K562 (cell line): Measurements from ENCODE around the gene TMEM61. TPM values are rescaled to one million over a fixed set of nuclear protein-coding genes. Genes with fewer than 3 reads are reported as not detected.

Source experiments
- ATAC-seq: fragments of 200-7000 bp; cut with Tn5 transposase; 3 replicates; pipeline ENCODE4 v1.9.1; 2020; ENCODE audit warnings: moderate library complexity
- BruUV-seq: library from RNA; stranded (reverse); fragments of 400-500 nt; replicated peaks from 2 replicates; lab custom pipeline; 2021; lab: Mats Ljungman, UMichigan
- CTCF ChIA-PET: fragments of 300-600 bp; formaldehyde crosslinking; extraction: SDS; loops from one replicate; lab custom pipeline; 2021; ENCODE audit warnings: low intra/inter-chr PET ratio; lab: Yijun Ruan, JAX
- POLR2A ChIA-PET: fragments of 300-600, 350-650 bp; sonication (Branson Sonifier 250); formaldehyde crosslinking; extraction: SDS; loops from one replicate; lab custom pipeline; 2021; ENCODE audit warnings: antibody characterized with exemption, inconsistent platforms; lab: Yijun Ruan, JAX
- DNase-seq, 4 experiments: peaks; one replicate each; pipeline versions ENCODE4 v3.0.0 to v3.0.0-alpha.2; 2011 to 2018; ENCODE audit warnings: low spot score in 3 of 4, mixed read lengths in 3 of 4; ENCODE audit errors: extremely low read depth in 1 of 4
- FAIRE-seq: peaks from 2 replicates; lab custom pipeline; 2011; peaks lifted over from hg19 to GRCh38; lab: Jason Lieb, UNC
- H2AFZ ChIP-seq: 2 replicates; pipeline ENCODE4 v1.6.0; 2011; ENCODE audit warnings: low read depth, low read length, control low read depth, inconsistent platforms
- H3K27ac ChIP-seq: fragments of 200-600 bp; 3 replicates; pipeline ENCODE4 v1.8.0; 2011; ENCODE audit warnings: low read depth, mild to moderate bottlenecking, control low read depth, inconsistent platforms, low read length, moderate library complexity, mixed read lengths; ENCODE audit errors: extremely low read depth
- H3K27me3 ChIP-seq, 2 experiments: fragments of 300-600 bp in 1 of 2; 2 replicates in 1 of 2; 3 replicates in 1 of 2; pipeline versions ENCODE4 v1.6.0 to v1.8.0; 2011; ENCODE audit warnings: inconsistent platforms in 2 of 2, low read length in 2 of 2, mild to moderate bottlenecking in 1 of 2, mixed read lengths in 1 of 2, moderate library complexity in 1 of 2; ENCODE audit not compliant: control insufficient read depth in 2 of 2, insufficient read depth in 2 of 2
- H3K36me3 ChIP-seq: fragments of 300-600 bp; 3 replicates; pipeline ENCODE4 v1.8.0; 2011; ENCODE audit warnings: mild to moderate bottlenecking, low read length, inconsistent platforms; ENCODE audit not compliant: control insufficient read depth, insufficient read depth
- H3K4me1 ChIP-seq, 2 experiments: fragments of 200-600 bp in 1 of 2; replicated peaks in 1 of 2; 2 replicates in 1 of 2; 3 replicates in 1 of 2; pipeline versions ENCODE4 v1.5.1 to v1.8.0; 2011; ENCODE audit warnings: inconsistent platforms in 2 of 2, low read length in 2 of 2, mild to moderate bottlenecking in 1 of 2, mixed read lengths in 1 of 2, moderate library complexity in 1 of 2; ENCODE audit not compliant: control insufficient read depth in 2 of 2, insufficient read depth in 2 of 2
- H3K4me2 ChIP-seq: 2 replicates; pipeline ENCODE4 v1.6.1; 2011; ENCODE audit warnings: low read length, control low read depth, inconsistent platforms, mixed read lengths; ENCODE audit not compliant: insufficient read depth
- H3K4me3 ChIP-seq: fragments of 200-600 bp; sonication (generic), shearing (Covaris generic); 2 replicates; pipeline ENCODE4 v1.5.1; 2016; ENCODE audit warnings: control low read depth, inconsistent platforms
- H3K79me2 ChIP-seq: fragments of 200-600 bp; 3 replicates; pipeline ENCODE4 v1.8.0; 2011; ENCODE audit warnings: low read length, inconsistent platforms; ENCODE audit not compliant: control insufficient read depth, insufficient read depth
- H3K9ac ChIP-seq, 2 experiments: 2 replicates each; pipeline versions ENCODE4 v1.6.0 to v1.6.1; 2011; ENCODE audit warnings: low read depth in 2 of 2, low read length in 2 of 2, control low read depth in 1 of 2, inconsistent platforms in 1 of 2, mild to moderate bottlenecking in 1 of 2, mixed read lengths in 1 of 2; ENCODE audit not compliant: insufficient read depth in 1 of 2
- H3K9me1 ChIP-seq: one replicate; pipeline ENCODE4 v1.6.0; 2011; ENCODE audit warnings: inconsistent platforms, mild to moderate bottlenecking, low read length, moderate library complexity; ENCODE audit not compliant: control insufficient read depth, insufficient read depth
- H3K9me3 ChIP-seq: replicated peaks from 2 replicates; pipeline ENCODE4 v1.5.1; 2011; ENCODE audit warnings: low read depth, low read length, inconsistent platforms; ENCODE audit not compliant: control insufficient read depth, insufficient read depth
- H4K20me1 ChIP-seq: replicated peaks from 2 replicates; pipeline ENCODE4 v1.6.1; 2011; ENCODE audit warnings: low read length, inconsistent platforms, mixed read lengths; ENCODE audit not compliant: control insufficient read depth, insufficient read depth
- BRF1 ChIP-seq: IDR thresholded peaks from 3 replicates; pipeline ENCODE4 v1.6.1; 2011; ENCODE audit warnings: borderline replicate concordance, mild to moderate bottlenecking; ENCODE audit not compliant: insufficient read length; ENCODE audit errors: extremely low read depth
- DPF2 ChIP-seq: fragments of 450-650 bp; IDR thresholded peaks from 2 replicates; pipeline ENCODE4 v1.6.1; 2016
- ID3 ChIP-seq, 2 experiments: fragments of 250-450 bp in 1 of 2; fragments of 450-650 bp in 1 of 2; sonication (Bioruptor Pico) in 1 of 2; IDR thresholded peaks; 2 replicates each; pipeline versions ENCODE4 v1.6.1 to v1.8.0; 2016 to 2021; ENCODE audit warnings: mild to moderate bottlenecking in 2 of 2, moderate library complexity in 2 of 2, missing compliant biosample characterization in 1 of 2, missing genetic modification characterization in 1 of 2
- IRF2 ChIP-seq: sonication (generic); formaldehyde crosslinking; IDR thresholded peaks from 2 replicates; pipeline ENCODE4 v1.8.1; 2022; ENCODE audit warnings: mild to moderate bottlenecking, missing genetic modification reagents
- JUND ChIP-seq, 2 experiments: IDR thresholded peaks; 2 replicates in 1 of 2; 3 replicates in 1 of 2; pipeline ENCODE4 v1.6.1; 2011; ENCODE audit warnings: borderline replicate concordance in 2 of 2, low read depth in 2 of 2, low read length in 2 of 2, improper control_type of control experiment in 1 of 2, missing biosample characterization in 1 of 2, missing genetic modification characterization in 1 of 2, missing genetic modification reagents in 1 of 2
- NCOA1 ChIP-seq: fragments of 450-650 bp; IDR thresholded peaks from 2 replicates; pipeline ENCODE4 v1.6.1; 2016; ENCODE audit warnings: low read depth
- NCOA6 ChIP-seq: fragments of 450-650 bp; IDR thresholded peaks from 2 replicates; pipeline ENCODE4 v1.6.1; 2017; ENCODE audit warnings: mild to moderate bottlenecking
- NFIC ChIP-seq: fragments of 450-650 bp; IDR thresholded peaks from 2 replicates; pipeline ENCODE4 v1.6.1; 2017; ENCODE audit warnings: mild to moderate bottlenecking, inconsistent platforms
- RBM17 ChIP-seq: fragments of 200-400 bp; formaldehyde crosslinking; IDR thresholded peaks from 2 replicates; pipeline ENCODE4 v1.6.1; 2017; ENCODE audit warnings: low read depth, mild to moderate bottlenecking, low read length, borderline replicate concordance
- RBM25 ChIP-seq: fragments of 200-400 bp; formaldehyde crosslinking; IDR thresholded peaks from 2 replicates; pipeline ENCODE4 v1.6.1; 2018; ENCODE audit warnings: low read length, low read depth, moderate library complexity; ENCODE audit not compliant: severe bottlenecking
- SRSF7 ChIP-seq: fragments of 200-400 bp; formaldehyde crosslinking; optimal IDR thresholded peaks from 2 replicates; pipeline ENCODE3; 2017; ENCODE audit warnings: mild to moderate bottlenecking, low read depth, low read length
- TCF7L2 ChIP-seq: fragments of 150-350 bp; IDR thresholded peaks from 2 replicates; pipeline ENCODE4 v1.6.1; 2016; ENCODE audit warnings: low read depth, mild to moderate bottlenecking, low read length, moderate library complexity
- YBX1 ChIP-seq: fragments of 450-650 bp; IDR thresholded peaks from 2 replicates; pipeline ENCODE4 v1.7.1; 2016; ENCODE audit warnings: mild to moderate bottlenecking
- ZBTB26 ChIP-seq: fragments of 450-650 bp; formaldehyde crosslinking; IDR thresholded peaks from 2 replicates; pipeline ENCODE4 v1.4.0; 2022; ENCODE audit warnings: missing genetic modification characterization
- ZC3H4 ChIP-seq: sonication (generic); formaldehyde crosslinking; IDR thresholded peaks from 2 replicates; pipeline ENCODE4 v1.9.0; 2021; ENCODE audit warnings: missing genetic modification reagents, borderline replicate concordance
- ZKSCAN3 ChIP-seq: fragments of 250-450 bp; sonication (Bioruptor Pico); IDR thresholded peaks from 2 replicates; pipeline ENCODE4 v1.4.0; 2020
- ZNF146 ChIP-seq: IDR thresholded peaks from one replicate; pipeline ENCODE4 v1.6.1; 2018; ENCODE audit warnings: missing compliant biosample characterization; ENCODE audit not compliant: unreplicated experiment
- ZNF197 ChIP-seq: fragments of 200-800 bp; sonication (Bioruptor generic); IDR thresholded peaks from 2 replicates; pipeline ENCODE4 v1.6.1; 2016; ENCODE audit warnings: low read depth, missing genetic modification characterization, missing compliant biosample characterization
- ZNF431 ChIP-seq: sonication (generic); formaldehyde crosslinking; IDR thresholded peaks from 2 replicates; pipeline ENCODE4 v1.8.0; 2022; ENCODE audit warnings: mild to moderate bottlenecking, missing genetic modification reagents
- ZNF436 ChIP-seq: fragments of 250-450, 450-650 bp; sonication (Bioruptor Pico); formaldehyde crosslinking; IDR thresholded peaks from 2 replicates; pipeline ENCODE4 v1.7.0; 2020; ENCODE audit warnings: mild to moderate bottlenecking
- ZSCAN32 ChIP-seq: fragments of 450-650 bp; formaldehyde crosslinking; IDR thresholded peaks from 2 replicates; pipeline ENCODE4 v1.4.0; 2020; ENCODE audit warnings: mild to moderate bottlenecking, moderate library complexity
- WGBS: fragments of 100-300 bp; shearing (Covaris generic); methylation state at CpG from one replicate; pipeline ENCODE4 v1.1.6; 2016; ENCODE audit warnings: low coverage, mixed read lengths; ENCODE audit not compliant: insufficient coverage; ENCODE audit errors: missing lambda C conversion rate; 5-methylcytosine and 5-hydroxymethylcytosine counted together
- in situ Hi-C: fragments of 300-500 bp; cut with MboI; formaldehyde crosslinking; loops from 4 replicates; pipeline ENCODE4 v1.15.0; 2018; ENCODE audit warnings: inconsistent platforms, mixed read lengths
- intact Hi-C: fragments of 100-400 bp; cut with micrococcal nuclease; formaldehyde crosslinking; loops from 2 replicates; pipeline ENCODE4 v1.14.2; 2022
- polyA plus RNA-seq, 8 experiments: library from polyadenylated mRNA; depleted of rRNA in 4 of 8; stranded (reverse) in 5 of 8; unstranded in 3 of 8; fragments of >200 nt; fragmentation: Nextera tagmentation in 2 of 8; fragmentation: Illumina TruSeq in 1 of 8; extraction: Ambion mirVana in 2 of 8; extraction: Trizol in 1 of 8; gene quantifications; 2 replicates each; pipeline versions ENCODE4 v1.2.1 to v1.2.3, GENCODE V29; 2011 to 2014; ENCODE audit warnings: inconsistent platforms in 1 of 8, missing spikeins in 1 of 8
- total RNA-seq, 7 experiments: library from RNA; depleted of rRNA in 6 of 7; stranded (reverse); fragments of >200 nt in 6 of 7; fragmentation: Illumina TruSeq in 2 of 7; extraction: Trizol in 2 of 7; gene quantifications; 2 replicates each; pipeline versions ENCODE4 v1.2.1 to v1.2.3, GENCODE V29; 2011 to 2021; ENCODE audit warnings: low replicate concordance in 1 of 7
- TF ChIP-seq, protein P1 (sequence below): fragments of 450-650 bp; IDR thresholded peaks from 2 replicates; pipeline ENCODE4 v1.7.0; 2016; ENCODE audit warnings: borderline replicate concordance

The TMEM61 gene
- total and polyA plus RNA-seq, 9 of the 15 experiments (the other 6 are each of a cell fraction or from before 2014, with no cell fraction given): not detected

- intact Hi-C loops: no loop called here
- CTCF ChIA-PET: no interaction called here
- no peaks in the 10 kb centered on the region for H3K9me1 ChIP-seq
- no TSS peak for BruUV-seq
- no peak overlapping the region for H3K27ac ChIP-seq
- no peak overlapping the region for H3K4me3 ChIP-seq
- no peak for ATAC-seq
- H3K4me2 ChIP-seq: no peak overlapping the region
- POLR2A ChIA-PET: interaction anchor here (0.7 kb wide), 1 partner anchor 13 kb away, joined by 3 read pairs; no protein-coding TSS in a partner anchor
- in situ Hi-C loops: no loop called here
- H3K36me3 ChIP-seq: no peaks in the 10 kb centered on the region
- no peak overlapping the region for H3K9ac ChIP-seq
- H4K20me1 ChIP-seq: peaks cover 5% of the 10 kb centered on the region; the same call in 1 of the 2 replicates
- H3K79me2 ChIP-seq: no peaks in the 10 kb centered on the region
- FAIRE-seq: no peak
- no peak overlapping the region for H2AFZ ChIP-seq
- WGBS: 0% methylated on average over 3 of the region's 3 CpGs
- no peaks in the 10 kb centered on the region for H3K9me3 ChIP-seq
- DNase-seq: no peak
- peaks cover 22 to 70% of the 10 kb centered on the region in 2 experiments for H3K27me3 ChIP-seq
- H3K4me1 ChIP-seq: peaks cover 0 to 12% of the 10 kb centered on the region in 2 experiments; a peak in 1 of 5 replicates
- TF ChIP-seq ZBTB26 (CRISPR knock-in tag) (no peak), ZNF197 (CRISPR knock-in tag) (no peak), ID3 (CRISPR knock-in tag; IDR thresholded peaks at IDR 0.05) (no peak), ID3 (tag; IDR thresholded peaks at IDR 0.05) (no peak), ZNF436 (CRISPR knock-in tag) (peak; percentile 90), YBX1 (no peak), RBM17 (no peak), ZKSCAN3 (CRISPR knock-in tag) (no peak), NFIC (no peak), ZNF146 (no peak), IRF2 (CRISPR knock-in tag) (no peak), ZC3H4 (CRISPR knock-in tag) (no peak), BRF1 (no peak), TCF7L2 (no peak), DPF2 (no peak), ZNF431 (CRISPR knock-in tag) (no peak), NCOA1 (no peak), NCOA6 (no peak), RBM25 (peak; percentile 88), JUND (IDR thresholded peaks at IDR 0.05; ENCODE audit: borderline replicate concordance, low read depth, low read length) (no peak), JUND (tag; IDR thresholded peaks at IDR 0.05; ENCODE audit: borderline replicate concordance, low read depth, low read length) (no peak), ZSCAN32 (CRISPR knock-in tag) (no peak), SRSF7 (no peak)
- TF ChIP-seq, protein P1, sequence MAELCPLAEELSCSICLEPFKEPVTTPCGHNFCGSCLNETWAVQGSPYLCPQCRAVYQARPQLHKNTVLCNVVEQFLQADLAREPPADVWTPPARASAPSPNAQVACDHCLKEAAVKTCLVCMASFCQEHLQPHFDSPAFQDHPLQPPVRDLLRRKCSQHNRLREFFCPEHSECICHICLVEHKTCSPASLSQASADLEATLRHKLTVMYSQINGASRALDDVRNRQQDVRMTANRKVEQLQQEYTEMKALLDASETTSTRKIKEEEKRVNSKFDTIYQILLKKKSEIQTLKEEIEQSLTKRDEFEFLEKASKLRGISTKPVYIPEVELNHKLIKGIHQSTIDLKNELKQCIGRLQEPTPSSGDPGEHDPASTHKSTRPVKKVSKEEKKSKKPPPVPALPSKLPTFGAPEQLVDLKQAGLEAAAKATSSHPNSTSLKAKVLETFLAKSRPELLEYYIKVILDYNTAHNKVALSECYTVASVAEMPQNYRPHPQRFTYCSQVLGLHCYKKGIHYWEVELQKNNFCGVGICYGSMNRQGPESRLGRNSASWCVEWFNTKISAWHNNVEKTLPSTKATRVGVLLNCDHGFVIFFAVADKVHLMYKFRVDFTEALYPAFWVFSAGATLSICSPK: no peak
Measured at GRCh38 chr1:54986533-54986932, 6.1 kb downstream of the TMEM61 start.
